HEK293T (cell line): ENCODE measurements around the gene PKM.

Experiments used
- BHLHE40 ChIP-seq: fragments of 450-650 bp; IDR thresholded peaks from 2 replicates; pipeline ENCODE4 v1.6.1; 2016; ENCODE audit warnings: mild to moderate bottlenecking, moderate library complexity, borderline replicate concordance
- SP1 ChIP-seq: fragments of 450-650 bp; IDR thresholded peaks from 2 replicates; pipeline ENCODE4 v1.6.1; 2017

DNA sequence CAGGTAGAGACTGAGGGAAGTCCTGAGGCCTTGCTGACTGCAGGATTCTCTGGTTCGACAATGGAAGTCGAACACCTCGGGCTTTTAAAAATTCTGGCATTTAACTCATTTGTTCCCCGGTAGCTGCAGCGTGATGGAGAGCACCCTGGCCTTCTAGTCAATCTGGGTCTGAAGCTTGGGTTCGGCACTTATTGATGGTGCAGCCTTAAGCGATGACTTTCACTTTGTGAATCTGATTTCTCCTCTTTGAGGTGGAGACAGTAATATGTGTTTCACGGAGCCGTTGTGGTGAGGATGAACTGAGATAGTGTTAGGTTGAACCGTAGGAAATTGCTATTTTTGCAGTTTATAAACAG, 42.0 kb upstream of the PKM start:
- TF ChIP-seq SP1 (no peak), BHLHE40 (no peak)
